AG04450 (cell line): ENCODE data around the gene TFB2M. TPM values are rescaled to one million over a fixed set of nuclear protein-coding genes. Genes with fewer than 3 reads are reported as not detected.

ENCODE experiments used
- CTCF ChIA-PET: fragments of 300-600, 350-600 bp; formaldehyde crosslinking; extraction: SDS; loops from one replicate; lab custom pipeline; 2022; ENCODE audit warnings: antibody characterized with exemption, inconsistent platforms; lab: Charles Lee
- POLR2A ChIA-PET: fragments of 350-600 bp; formaldehyde crosslinking; extraction: SDS; loops from one replicate; lab custom pipeline; 2021; ENCODE audit warnings: antibody characterized with exemption, inconsistent platforms; lab: Yijun Ruan, JAX
- DNase-seq: peaks from one replicate; pipeline ENCODE4 v3.0.0-alpha.2; 2011; ENCODE audit warnings: low read depth, low spot score
- H3K27ac ChIP-seq: one replicate; pipeline ENCODE4 v1.5.1; 2012; ENCODE audit warnings: low read depth, low read length, control low read depth
- H3K27me3 ChIP-seq: one replicate; pipeline ENCODE4 v1.6.0; 2012; ENCODE audit warnings: low read length; ENCODE audit not compliant: control insufficient read depth, insufficient read depth
- H3K4me3 ChIP-seq: 2 replicates; pipeline ENCODE4 v1.5.1; 2011; ENCODE audit warnings: mild to moderate bottlenecking, low read depth, low read length, control low read depth
- H3K9me3 ChIP-seq: 2 replicates; pipeline ENCODE4 v1.5.1; 2012; ENCODE audit warnings: low read length; ENCODE audit not compliant: control insufficient read depth, insufficient read depth
- CTCF ChIP-seq: IDR thresholded peaks from 2 replicates; pipeline ENCODE4 v1.5.1; 2011; ENCODE audit warnings: low read depth, low read length, control low read depth, inconsistent platforms
- polyA plus RNA-seq: library from polyadenylated mRNA; depleted of rRNA; stranded (reverse); fragments of >200 nt; gene quantifications from 2 replicates; pipeline ENCODE4 v1.2.3, GENCODE V29; 2011

TFB2M gene
- polyA plus RNA-seq, 1 experiment: 23.2 TPM

- ChIA-PET CTCF (interaction anchor here (1.0 to 1.2 kb wide), 2 partner anchors 51 to 145 kb away, joined by 3 read pairs; no protein-coding TSS in a partner anchor), POLR2A (no interaction called here)
- Histone ChIP-seq H3K9me3 (no peaks in the 10 kb centered on the region), H3K27me3 (no peaks in the 10 kb centered on the region), H3K27ac (no peak overlapping the region), H3K4me3 (no peak overlapping the region)
- no peak for DNase-seq
- TF ChIP-seq CTCF: no peak
These were observed 22.1 kb downstream of the TFB2M start for GRCh38 chr1:246544001-246544400.

- H3K27ac ChIP-seq: no peak overlapping the region
- no peaks in the 10 kb centered on the region for H3K9me3 ChIP-seq
- H3K4me3 ChIP-seq: no peak overlapping the region
- DNase-seq: no peak
- no peak for TF ChIP-seq CTCF
- POLR2A ChIA-PET: no interaction called here
- no peaks in the 10 kb centered on the region for H3K27me3 ChIP-seq
- CTCF ChIA-PET: no interaction called here
These were observed 25.1 kb downstream of the TFB2M start for GRCh38 chr1:246540738-246541491.

- no peak for DNase-seq
- ChIA-PET CTCF (no interaction called here), POLR2A (no interaction called here)
- Histone ChIP-seq H3K4me3 (no peak overlapping the region), H3K9me3 (no peaks in the 10 kb centered on the region), H3K27me3 (no peaks in the 10 kb centered on the region), H3K27ac (no peak overlapping the region)
- no peak for TF ChIP-seq CTCF
These were observed 28.2 kb downstream of the TFB2M start for GRCh38 chr1:246537887-246538286.

- POLR2A ChIA-PET: no interaction called here
- Histone ChIP-seq H3K27me3 (peaks cover 3% of the 10 kb centered on the region), H3K4me3 (no peak overlapping the region), H3K9me3 (no peaks in the 10 kb centered on the region), H3K27ac (no peak overlapping the region)
- CTCF ChIA-PET: no interaction called here
- DNase-seq: no peak
- no peak for TF ChIP-seq CTCF
These were observed 28.6 kb downstream of the TFB2M start for GRCh38 chr1:246537441-246537840.

- DNase-seq: no peak
- Histone ChIP-seq H3K27me3 (peaks cover 10% of the 10 kb centered on the region), H3K4me3 (no peak overlapping the region), H3K27ac (no peak overlapping the region), H3K9me3 (peaks cover 11% of the 10 kb centered on the region)
- ChIA-PET POLR2A (no interaction called here), CTCF (interaction anchor here (0.5 to 1.5 kb wide), 2 partner anchors 156 to 166 kb away, joined by 3 read pairs; no protein-coding TSS in a partner anchor)
- TF ChIP-seq CTCF: no peak
These were observed 31.9 kb downstream of the TFB2M start for GRCh38 chr1:246534114-246534513.
